ENCODE measurements around the gene SMAD3. TPM values are rescaled to one million over a fixed set of nuclear protein-coding genes. Genes with fewer than 3 reads are reported as not detected.
A peak's percentile ranks its signal among the peaks of the same experiment; 100 is the strongest.

SMAD3 gene
- total RNA-seq, 6 experiments from 2014 or later = 9.2 to 34.0 (median 14.4) TPM

DNA sequence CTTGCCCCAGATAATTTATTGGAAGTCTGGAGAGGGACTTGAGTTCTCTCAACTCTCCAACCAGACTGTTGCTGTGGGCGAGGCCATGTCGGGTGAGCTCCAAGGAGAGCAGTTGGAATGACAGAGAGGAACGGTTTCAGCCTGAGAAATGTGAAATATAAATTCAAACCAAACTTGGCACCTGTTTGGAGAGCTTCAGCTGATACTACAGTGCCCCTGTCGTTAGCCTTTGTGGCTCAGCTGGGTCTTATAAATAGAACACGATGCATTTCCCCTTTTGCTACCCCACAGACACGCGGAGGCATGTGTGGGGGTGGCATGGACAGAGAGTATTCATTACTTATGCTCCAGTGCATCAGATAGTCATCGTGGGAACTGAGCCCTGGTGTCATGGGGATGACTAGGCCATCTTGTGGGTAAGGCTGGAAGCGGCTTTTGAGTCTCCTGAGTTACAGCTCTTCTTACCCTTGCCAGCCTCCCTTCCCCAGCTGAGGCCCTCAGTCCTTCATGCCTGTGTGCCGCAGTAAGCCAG, 15.6 kb downstream of the SMAD3 start:
- H3K4me1 ChIP-seq = peaks cover 0 to 37% (median 6%) of the 10 kb centered on the region in 4 donors
- H3K27me3 ChIP-seq = no peaks in the 10 kb centered on the region
- no peaks in the 10 kb centered on the region for H3K9me3 ChIP-seq
- intact Hi-C loops (cut with DNase I) = no loop called here
- no peak for TF ChIP-seq POLR2A (IDR thresholded peaks at IDR 0.05)
- TF ChIP-seq, protein P1, sequence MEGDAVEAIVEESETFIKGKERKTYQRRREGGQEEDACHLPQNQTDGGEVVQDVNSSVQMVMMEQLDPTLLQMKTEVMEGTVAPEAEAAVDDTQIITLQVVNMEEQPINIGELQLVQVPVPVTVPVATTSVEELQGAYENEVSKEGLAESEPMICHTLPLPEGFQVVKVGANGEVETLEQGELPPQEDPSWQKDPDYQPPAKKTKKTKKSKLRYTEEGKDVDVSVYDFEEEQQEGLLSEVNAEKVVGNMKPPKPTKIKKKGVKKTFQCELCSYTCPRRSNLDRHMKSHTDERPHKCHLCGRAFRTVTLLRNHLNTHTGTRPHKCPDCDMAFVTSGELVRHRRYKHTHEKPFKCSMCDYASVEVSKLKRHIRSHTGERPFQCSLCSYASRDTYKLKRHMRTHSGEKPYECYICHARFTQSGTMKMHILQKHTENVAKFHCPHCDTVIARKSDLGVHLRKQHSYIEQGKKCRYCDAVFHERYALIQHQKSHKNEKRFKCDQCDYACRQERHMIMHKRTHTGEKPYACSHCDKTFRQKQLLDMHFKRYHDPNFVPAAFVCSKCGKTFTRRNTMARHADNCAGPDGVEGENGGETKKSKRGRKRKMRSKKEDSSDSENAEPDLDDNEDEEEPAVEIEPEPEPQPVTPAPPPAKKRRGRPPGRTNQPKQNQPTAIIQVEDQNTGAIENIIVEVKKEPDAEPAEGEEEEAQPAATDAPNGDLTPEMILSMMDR (IDR thresholded peaks at IDR 0.05) = no peak
- WGBS (ENCODE audit: insufficient coverage, low coverage, low lambda C conversion rate, missing lambda C conversion rate) = 54% methylated on average over 9 of the region's 10 CpGs
- H3K4me3 ChIP-seq = no peak overlapping the region
- ATAC-seq (peak; percentile 18 to 46 (median 39)), DNase-seq (no peak)
- no peaks in the 10 kb centered on the region for H3K36me3 ChIP-seq
- no peak overlapping the region for H3K27ac ChIP-seq

DNA sequence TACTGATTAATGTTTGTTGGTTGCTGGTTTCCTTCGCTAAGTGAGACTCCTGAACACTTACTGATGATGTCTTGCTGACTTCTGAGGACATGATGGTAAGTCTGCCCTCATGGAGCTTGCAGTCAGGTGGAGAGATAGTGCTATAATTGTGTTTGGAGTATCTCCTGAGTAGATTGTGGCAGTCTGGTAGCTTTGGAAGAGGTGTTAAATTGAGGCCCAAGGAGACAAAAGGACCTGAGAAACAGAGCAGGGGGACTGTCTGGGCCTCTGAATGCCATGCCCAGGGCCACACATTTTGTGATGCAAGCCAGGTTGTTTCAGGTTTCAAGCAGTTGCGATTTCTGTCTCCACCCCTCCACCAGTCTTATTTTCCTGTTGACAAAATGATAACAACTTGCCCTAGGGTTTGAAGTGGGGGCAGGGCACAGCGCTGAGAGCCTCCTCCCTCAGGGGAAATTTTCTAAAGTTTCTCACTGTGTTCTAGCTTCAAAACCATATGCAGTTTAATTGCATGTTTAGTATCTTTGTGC, 16.7 kb downstream of the SMAD3 start:
- Histone ChIP-seq H3K9me3 (no peaks in the 10 kb centered on the region), H3K27me3 (no peaks in the 10 kb centered on the region), H3K36me3 (no peaks in the 10 kb centered on the region), H3K4me3 (no peak overlapping the region), H3K27ac (peak overlapping the region in 1 of 3 donors; percentile 12), H3K4me1 (peaks cover 0 to 40% (median 6%) of the 10 kb centered on the region in 4 donors)
- TF ChIP-seq, protein P1 (IDR thresholded peaks at IDR 0.05) = no peak
- no peak for TF ChIP-seq POLR2A (IDR thresholded peaks at IDR 0.05)
- intact Hi-C loops (cut with DNase I) = no loop called here
- peak; percentile 61 to 77 (median 70) for ATAC-seq
- 55% methylated on average over 2 of the region's 3 CpGs for WGBS (ENCODE audit: insufficient coverage, low coverage, low lambda C conversion rate, missing lambda C conversion rate)
- DNase-seq = peak in 1 of 3 donors; percentile 51

DNA sequence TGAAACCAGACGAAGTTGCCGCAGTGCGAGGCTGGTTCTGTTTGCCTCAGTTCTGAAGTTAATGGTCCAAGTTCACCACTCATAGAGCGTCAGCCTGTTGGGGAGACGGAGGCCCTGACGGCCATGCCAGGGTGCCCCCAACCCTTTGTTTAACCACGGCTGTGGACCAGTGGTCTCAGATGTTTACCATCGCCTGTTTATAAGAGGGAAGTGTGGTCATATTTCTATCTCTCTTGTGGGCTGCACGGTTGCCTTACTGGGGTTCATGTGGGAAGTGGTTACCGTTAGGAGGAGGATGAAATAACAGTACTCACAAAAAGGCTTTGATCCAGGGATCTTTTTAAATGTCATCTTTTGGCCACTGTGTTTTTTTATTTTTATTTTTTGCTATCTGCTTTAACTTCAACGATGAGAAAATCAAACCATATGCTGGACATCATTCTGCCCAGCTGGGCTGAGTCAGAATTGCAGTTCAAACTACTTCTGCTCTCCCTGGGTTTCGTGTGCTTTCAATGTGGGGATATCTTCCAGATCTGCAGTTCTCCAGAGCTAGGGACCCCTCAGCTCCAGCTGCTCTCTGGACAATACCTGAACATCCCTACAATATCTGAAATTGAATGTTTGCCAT, 17.8 kb downstream of the SMAD3 start:
- Histone ChIP-seq H3K4me3 (no peak overlapping the region), H3K27me3 (no peaks in the 10 kb centered on the region), H3K27ac (no peak overlapping the region), H3K4me1 (peaks cover 0 to 40% (median 6%) of the 10 kb centered on the region in 4 donors), H3K36me3 (no peaks in the 10 kb centered on the region), H3K9me3 (no peaks in the 10 kb centered on the region)
- no peak for TF ChIP-seq POLR2A (IDR thresholded peaks at IDR 0.05)
- TF ChIP-seq, protein P1 (IDR thresholded peaks at IDR 0.05) = no peak
- intact Hi-C loops (cut with DNase I) = no loop called here
- DNase-seq = no peak
- no peak for ATAC-seq
- 80% methylated on average over 11 of the region's 12 CpGs for WGBS (ENCODE audit: insufficient coverage, low coverage, low lambda C conversion rate, missing lambda C conversion rate)

DNA sequence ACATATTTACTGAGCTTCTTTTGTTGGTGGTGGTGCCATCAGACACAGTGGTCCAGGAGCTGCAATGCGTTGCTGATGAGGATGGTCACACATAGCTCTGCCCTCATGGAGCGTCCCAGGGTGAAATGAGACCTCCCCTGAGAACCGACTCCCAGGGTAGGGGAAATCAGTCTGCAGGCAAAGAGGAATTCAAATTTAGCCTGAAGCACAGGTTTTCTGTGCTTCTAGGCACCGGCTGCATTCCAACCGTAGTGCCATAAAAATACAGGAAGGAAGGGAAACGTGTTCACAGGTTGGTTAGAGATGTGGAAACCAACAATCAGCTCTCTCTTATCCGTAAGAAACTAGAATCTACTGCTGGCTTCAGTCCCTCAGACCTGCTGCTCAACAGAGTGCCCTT, 19.2 kb downstream of the SMAD3 start:
- DNase-seq (no peak), ATAC-seq (no peak)
- TF ChIP-seq, protein P1 (IDR thresholded peaks at IDR 0.05) = no peak
- no peak for TF ChIP-seq POLR2A (IDR thresholded peaks at IDR 0.05)
- intact Hi-C loops (cut with DNase I) = no loop called here
- no peak overlapping the region for H3K4me3 ChIP-seq
- H3K9me3 ChIP-seq = no peaks in the 10 kb centered on the region
- no peaks in the 10 kb centered on the region for H3K27me3 ChIP-seq
- no peaks in the 10 kb centered on the region for H3K36me3 ChIP-seq
- H3K27ac ChIP-seq = no peak overlapping the region
- peaks cover 0 to 37% (median 6%) of the 10 kb centered on the region in 4 donors for H3K4me1 ChIP-seq
- WGBS (ENCODE audit: insufficient coverage, low coverage, low lambda C conversion rate, missing lambda C conversion rate) = 80% methylated on average over 7 of the region's 7 CpGs
